ENCODE results near the gene KIF7. TPM values are rescaled to one million over a fixed set of nuclear protein-coding genes. Genes with fewer than 3 reads are reported as not detected.
A peak's percentile ranks its signal among the peaks of the same experiment; 100 is the strongest.

KIF7 gene
- total RNA-seq, 1 donor, result 10.6 TPM

- DNase-seq (ENCODE audit: low read depth), result no peak
- TF ChIP-seq CTCF (IDR thresholded peaks at IDR 0.05; ENCODE audit: insufficient read depth, low read length), result no peak
- H3K4me3 ChIP-seq (ENCODE audit: low read depth, low read length), result no peak overlapping the region
Observed at GRCh38 chr15:89621547-89621946, 33.7 kb downstream of the KIF7 start.

GRCh38 chr15:89616228-89616627 lies 39.0 kb downstream of the KIF7 start:
- no peak overlapping the region for H3K4me3 ChIP-seq (ENCODE audit: low read depth, low read length)
- TF ChIP-seq CTCF (IDR thresholded peaks at IDR 0.05; ENCODE audit: insufficient read depth, low read length), result no peak
- DNase-seq (ENCODE audit: low read depth), result no peak

GRCh38 chr15:89615135-89615534 lies 40.1 kb downstream of the KIF7 start:
- H3K4me3 ChIP-seq (ENCODE audit: low read depth, low read length), result no peak overlapping the region
- peak; percentile 21 for DNase-seq (ENCODE audit: low read depth)
- no peak for TF ChIP-seq CTCF (IDR thresholded peaks at IDR 0.05; ENCODE audit: insufficient read depth, low read length)

- no peak overlapping the region for H3K4me3 ChIP-seq (ENCODE audit: low read depth, low read length)
- no peak for DNase-seq (ENCODE audit: low read depth)
- no peak for TF ChIP-seq CTCF (IDR thresholded peaks at IDR 0.05; ENCODE audit: insufficient read depth, low read length)
Observed at GRCh38 chr15:89614164-89614563, 41.1 kb downstream of the KIF7 start.

GRCh38 chr15:89613031-89613430 lies 42.2 kb downstream of the KIF7 start:
- TF ChIP-seq CTCF (IDR thresholded peaks at IDR 0.05; ENCODE audit: insufficient read depth, low read length), result no peak
- no peak overlapping the region for H3K4me3 ChIP-seq (ENCODE audit: low read depth, low read length)
- no peak for DNase-seq (ENCODE audit: low read depth)

GRCh38 chr15:89611317-89611716 lies 44.0 kb downstream of the KIF7 start:
- no peak overlapping the region for H3K4me3 ChIP-seq (ENCODE audit: low read depth, low read length)
- DNase-seq (ENCODE audit: low read depth), result no peak
- TF ChIP-seq CTCF (IDR thresholded peaks at IDR 0.05; ENCODE audit: insufficient read depth, low read length), result no peak

GRCh38 chr15:89599021-89599420 lies 56.2 kb downstream of the KIF7 start:
- no peak for TF ChIP-seq CTCF (IDR thresholded peaks at IDR 0.05; ENCODE audit: insufficient read depth, low read length)
- no peak for DNase-seq (ENCODE audit: low read depth)

More at GRCh38 chr15:89599021-89599420, 56.2 kb downstream of the KIF7 start:
- no peak overlapping the region for H3K4me3 ChIP-seq (ENCODE audit: low read depth, low read length)
